Left forelimb (tissue), 1 donor: Measurements from ENCODE around the gene PDE7B.
"Not testable (repeated sequence)": the region's sequence is repeated elsewhere in the genome, so short reads cannot be mapped to it uniquely, and the experiment has no call there.

Source experiments
- DNase-seq: peaks from one replicate; pipeline ENCODE4 v3.0.0-alpha.2; 2018; ENCODE audit warnings: low spot score

The PDE7B gene

DNA sequence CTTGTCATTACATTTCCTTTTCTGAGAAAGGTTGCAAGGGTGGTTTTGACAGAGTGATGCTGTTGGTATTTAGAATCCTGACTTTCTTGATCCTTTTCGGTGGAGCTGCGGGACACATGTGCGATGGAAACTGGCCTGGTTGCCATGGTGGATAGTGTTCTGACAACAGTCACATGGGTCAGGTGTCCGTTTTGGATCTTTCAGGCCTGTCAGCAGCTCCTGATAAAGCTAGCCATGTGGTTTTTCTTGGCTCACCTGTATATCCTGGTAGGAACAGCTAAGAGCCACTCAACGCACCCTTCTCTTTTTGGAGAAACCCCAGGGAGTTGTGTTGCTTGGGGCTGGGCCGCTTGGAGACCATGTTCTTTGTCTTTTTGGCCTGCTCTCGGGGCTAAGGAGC lies 221.2 kb downstream of the PDE7B start:
- no peak for DNase-seq

DNA sequence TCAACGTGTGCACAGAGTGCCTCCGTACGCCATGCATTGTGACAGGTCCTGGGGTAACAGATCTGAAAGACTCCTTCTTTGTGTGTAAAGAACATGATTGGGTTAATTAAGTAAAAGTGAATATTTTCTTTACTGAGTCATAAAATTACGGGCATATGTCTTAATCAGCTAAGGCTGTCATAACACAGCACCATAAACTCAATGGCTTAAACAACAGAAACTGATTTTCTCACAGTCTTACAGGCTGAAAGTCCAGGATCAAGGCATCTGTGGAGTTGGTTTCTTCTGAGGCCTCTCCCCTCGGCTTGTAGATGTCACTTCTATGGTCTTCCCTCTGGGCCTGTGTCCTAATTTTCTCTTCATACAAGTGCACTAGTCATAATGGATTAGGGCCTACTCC lies 221.7 kb downstream of the PDE7B start:
- DNase-seq, result no peak

DNA sequence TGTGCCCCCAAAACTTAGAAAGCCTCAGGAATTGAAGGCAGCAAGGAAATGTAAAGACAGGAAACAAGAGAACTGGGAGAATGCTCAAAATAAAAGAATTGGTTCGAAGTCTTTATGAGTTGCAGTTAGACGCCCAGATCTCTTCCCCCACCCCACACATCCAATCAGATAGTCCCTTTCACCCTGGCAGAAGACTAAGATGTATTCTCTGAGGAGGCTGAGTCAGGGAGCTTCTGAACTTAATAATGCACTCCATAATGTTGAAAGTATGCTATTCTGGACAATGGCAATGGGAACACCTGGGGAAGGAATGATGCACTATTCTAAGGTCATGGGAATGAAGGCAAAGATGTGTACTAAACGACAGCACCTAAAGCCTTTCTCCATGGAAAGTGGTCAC lies 225.0 kb downstream of the PDE7B start:
- DNase-seq, result no peak

DNA sequence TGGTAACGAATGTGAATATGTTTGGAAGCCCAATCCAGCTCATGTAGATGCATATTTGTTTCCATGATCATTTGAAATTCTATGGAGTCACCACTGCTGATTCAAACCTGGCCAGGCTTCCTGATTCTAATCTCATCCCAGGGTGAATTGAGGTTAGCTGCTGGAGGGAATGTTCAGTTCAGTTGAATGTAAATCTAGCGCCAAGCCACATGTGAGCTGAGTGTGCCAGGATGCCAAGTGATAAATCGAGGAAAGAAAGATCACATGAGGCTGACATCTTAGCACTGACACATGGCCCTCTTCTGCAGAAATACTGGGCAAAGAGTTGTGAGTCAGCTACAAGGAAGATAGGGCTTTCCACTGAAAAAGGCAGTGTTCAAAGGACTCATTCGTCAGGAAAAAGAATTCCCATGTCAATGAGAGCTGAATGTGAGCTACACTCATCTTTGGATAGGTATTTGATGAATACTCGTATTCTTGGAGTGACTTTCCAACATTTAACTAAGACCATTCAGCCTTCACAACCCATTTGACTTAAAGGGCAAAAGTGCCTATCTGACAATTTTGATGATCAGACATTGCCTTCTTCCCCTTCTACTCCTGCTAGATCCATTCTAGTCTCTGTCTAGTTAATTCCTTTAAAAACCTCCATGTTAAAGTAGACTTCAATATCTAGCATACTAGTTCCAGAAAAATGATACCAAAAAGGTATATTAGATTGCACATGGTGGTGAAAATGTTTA lies 226.5 kb downstream of the PDE7B start:
- DNase-seq, result no peak

DNA sequence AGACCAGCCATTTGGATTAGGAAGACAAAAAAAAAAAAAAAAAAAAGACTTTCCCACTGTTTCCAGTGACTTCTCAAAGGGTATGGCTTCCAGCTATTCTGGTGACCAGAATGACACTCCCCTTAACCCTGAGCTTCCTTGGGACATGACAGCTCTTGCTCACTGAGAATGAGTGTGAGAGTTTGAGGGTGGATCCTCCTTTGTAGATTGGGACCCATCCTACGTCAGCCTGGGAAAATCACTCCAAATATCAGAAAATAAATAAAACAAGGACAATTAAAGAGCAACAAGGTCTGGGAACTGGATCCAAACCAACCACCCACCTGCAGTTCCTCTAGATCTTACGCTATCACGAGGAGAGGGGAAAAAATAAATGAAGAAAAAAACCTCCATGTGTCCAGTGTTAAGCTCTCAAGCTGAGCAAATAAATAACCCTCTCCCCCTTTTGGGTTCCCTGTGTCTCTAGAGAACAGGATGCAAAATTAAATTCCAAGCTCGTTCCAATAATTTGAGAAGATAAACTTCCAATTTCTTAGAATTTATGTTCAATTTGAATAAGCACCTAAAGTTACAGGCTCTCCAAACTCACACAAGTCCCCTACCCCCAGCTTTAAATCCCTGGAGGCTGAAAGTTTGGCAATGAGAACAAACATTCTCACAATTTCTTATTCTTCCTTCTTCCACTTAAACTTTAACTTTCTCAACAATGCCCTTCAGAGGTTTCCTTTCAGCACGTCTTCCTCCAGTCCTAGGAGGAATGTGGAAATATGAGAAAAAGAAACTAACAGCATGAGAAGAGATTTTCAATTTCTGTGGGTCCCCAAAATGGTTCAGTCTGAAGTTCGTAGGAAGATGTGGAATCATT lies 228.4 kb downstream of the PDE7B start:
- no peak for DNase-seq

DNA sequence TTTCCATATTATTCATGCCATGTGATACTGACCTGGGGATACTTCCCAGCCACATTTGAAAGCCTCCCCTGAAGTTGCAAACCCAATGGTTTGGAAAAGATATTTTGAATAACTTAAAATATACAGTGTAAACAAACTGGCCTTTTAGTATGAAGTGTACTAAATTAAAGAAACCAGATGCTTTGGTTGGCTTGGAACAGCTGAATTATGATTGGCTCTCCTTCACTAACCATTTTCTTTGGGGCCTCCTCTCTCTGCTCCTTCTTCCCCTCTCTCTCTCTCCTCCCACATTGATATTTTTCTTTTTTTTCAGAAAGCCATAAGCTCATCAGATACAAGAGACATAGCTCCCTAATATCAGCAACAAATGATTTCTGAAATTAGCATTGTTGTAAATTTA lies 232.0 kb downstream of the PDE7B start:
- no peak for DNase-seq

DNA sequence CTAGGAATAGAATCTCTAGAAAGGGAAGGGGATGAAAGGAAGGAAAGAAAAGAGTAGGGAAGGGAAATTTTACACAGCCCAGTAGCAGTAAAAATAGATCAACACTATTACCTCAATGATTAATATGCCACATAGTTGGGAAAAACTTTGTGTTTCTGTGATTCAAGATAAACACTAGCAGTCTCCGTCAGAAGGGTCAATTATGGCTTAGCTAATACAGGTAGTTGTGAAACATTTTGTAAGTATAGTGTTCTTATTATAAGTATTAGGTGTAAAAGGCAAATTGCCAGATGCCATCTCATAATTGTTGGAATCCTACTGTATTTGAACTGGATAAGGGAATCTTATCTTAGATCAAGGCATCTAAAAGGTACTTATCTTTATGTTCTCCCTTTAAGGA lies 232.9 kb downstream of the PDE7B start:
- DNase-seq, result no peak

DNA sequence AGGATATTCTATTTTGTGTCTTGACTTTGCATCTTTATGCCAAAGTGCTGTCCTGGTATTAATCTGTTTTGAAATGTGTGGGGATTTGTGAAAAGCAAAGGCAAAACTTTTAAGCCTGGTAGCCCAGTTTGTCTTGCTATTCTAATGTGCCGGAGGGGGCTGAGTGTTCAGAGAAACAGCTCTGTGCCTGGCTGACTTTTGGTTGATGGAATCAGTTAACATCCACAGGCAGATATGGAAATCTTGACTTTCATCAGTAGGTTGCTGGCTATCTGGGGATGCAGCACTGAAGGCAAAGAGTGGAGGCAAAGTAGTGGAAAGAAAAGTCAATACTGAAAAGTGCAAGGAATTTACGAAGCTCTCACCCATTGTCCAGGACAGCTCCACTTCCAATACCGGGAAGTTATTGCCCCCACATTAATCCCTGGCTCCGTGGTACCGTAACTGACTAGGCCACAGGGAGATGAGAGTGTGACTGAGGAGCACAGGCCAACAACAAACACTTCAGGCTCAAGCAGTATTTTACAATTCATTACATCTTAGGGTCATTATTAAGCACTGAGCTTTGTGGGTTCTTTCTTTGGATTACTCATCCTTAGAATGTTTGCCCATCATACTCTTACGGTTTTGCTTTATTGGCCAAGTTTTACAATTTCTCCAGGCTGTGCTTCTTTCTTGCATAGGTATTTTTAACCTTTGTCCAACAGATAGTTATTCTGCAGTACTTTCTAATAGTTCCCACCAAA lies 234.0 kb downstream of the PDE7B start:
- DNase-seq, result no peak

DNA sequence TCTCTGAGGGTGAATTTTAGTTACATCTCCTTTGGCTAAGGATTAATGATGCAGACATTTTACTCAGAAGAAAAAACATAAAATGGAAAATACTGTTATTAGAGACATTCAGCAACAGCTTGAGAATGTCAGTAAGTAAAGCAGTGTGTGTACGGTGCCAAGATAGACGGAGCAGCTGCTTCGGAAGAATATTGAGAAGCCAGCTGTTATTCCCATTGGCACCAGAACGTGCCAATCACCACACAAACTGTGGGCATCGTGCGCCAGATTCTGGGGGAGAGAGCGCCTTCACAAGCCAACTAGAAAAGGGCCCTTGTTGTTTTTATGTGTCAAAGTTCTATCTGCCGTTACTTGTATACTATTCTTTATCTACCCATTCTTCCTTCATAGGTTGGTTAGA lies 235.2 kb downstream of the PDE7B start:
- peak; percentile 69 for DNase-seq

DNA sequence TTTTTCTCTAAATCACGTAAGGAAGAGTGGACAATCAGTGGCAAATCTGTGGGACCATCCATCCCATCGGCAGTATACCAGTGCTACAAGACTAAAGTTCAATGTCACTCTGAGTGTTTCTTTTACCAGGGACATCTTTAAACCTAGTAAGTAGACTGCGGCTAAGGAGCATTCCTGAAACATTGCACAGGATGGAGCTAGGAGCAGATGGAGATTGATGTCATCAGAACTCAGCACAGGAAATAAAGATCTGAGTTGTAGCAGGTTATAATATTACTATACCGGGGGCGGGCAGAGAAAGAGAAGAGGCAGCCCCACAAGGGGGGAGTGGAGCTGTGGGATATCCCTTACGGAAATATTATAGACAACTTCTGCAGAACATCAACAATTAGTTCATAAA lies 236.5 kb downstream of the PDE7B start:
- DNase-seq, result no peak

DNA sequence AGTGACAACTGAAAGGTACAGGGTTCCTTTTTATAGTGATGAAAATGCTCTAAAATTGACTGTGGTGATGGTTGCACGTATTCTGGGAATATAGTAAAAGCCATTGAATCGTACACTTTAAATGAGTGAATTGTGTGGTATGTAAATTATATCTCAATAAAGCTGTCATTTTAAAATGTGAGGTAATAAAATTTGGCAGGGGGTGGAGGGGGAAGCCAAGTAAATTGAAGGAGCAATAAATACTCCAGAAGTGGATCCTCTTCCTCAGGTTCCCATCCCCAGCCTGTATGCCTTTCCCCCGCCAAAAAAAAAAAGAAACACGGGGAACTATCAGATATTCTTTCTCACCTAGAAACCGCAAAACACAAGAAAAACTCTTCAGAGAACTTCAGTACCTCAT lies 237.2 kb downstream of the PDE7B start:
- DNase-seq, result no peak

DNA sequence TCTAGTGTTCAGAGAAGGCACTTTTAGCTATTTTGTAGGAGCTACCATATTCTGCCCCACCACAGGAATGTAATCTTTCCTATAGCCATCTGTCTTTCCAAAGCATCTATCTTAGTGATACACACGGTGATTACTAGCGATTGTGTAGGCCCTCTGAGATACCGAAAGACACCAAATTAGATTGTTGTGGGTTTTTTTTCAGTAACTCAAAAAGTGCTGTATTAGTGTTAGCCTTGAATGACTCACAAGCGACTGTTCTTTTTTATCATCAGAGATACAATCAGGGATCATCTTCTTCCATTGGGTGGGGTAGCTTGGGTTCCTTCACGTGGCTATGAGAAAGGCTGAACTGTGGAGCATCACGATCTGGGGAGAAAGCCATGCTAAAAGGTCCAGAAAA lies 238.4 kb downstream of the PDE7B start:
- no peak for DNase-seq

DNA sequence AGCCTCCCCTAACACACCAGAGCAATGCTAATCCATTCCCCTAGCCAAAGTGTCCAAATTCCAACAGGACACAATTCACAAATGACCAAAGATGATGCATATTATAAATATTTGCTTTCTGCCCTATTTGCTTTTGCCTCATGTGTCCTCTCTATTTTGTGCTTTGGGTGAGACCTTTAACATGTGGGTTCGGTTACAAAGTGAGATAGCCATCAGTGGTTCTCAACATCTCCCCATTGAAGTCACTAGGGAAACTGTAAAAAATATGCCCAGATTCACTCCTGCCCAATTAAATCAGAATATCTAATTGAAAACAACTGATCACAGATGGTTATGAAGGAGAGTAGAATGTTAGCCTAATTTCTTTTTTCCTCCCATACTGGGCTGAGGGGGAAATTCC lies 239.4 kb downstream of the PDE7B start:
- no peak for DNase-seq

DNA sequence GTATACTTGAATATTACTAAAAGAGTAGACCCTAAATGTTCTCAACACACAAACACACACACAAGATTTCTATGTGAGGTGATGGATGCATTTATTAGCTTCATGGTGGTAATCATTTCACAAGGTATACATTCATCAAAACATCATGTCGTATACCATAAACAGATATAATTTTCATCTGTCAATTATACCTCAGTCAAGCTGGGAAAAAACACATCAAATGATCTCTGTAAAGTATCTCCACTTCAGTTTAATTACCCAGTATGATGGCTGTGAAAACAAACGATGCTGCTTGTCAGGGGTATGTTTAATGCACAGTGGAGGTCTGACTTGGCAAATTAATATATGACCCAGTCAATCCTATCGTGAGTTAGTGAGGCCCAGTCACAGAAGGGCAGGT lies 241.4 kb downstream of the PDE7B start:
- no peak for DNase-seq

DNA sequence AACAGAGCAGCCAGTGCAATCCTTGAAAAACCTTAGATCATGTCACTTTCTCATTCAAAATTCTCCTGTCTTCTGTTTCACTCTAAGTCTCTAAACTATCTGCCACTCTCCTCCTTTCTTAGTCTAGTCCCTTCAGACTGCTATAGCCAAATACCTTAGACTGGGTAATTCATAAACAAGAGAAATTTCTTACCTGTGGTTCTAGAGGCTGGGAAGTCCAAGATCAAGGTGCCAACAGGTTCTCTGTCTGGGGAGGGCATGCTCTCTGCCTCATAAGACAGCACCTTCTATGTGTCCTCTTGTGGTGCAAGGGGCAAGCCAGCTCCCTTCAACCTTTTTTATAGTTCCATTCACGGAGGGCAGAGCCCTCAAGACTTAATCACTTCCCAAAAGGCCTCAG lies 242.3 kb downstream of the PDE7B start:
- no peak for DNase-seq

DNA sequence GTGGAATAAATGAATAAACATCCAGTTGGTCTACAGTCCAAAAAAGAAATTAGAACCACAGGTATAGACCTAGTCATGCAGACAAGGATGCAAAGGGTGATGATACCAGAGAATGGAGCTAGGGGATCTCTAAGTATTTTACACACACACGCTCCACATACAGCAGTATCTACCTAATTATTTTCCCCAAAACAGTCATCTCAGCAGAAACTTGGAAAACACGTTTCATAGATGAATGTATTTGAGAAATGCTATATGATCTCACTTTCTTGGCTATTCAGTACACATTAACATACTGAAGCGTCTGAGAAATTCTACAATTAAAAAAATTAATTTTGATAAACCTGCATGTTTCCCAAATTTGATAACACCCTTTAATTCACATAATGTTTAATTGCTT lies 243.3 kb downstream of the PDE7B start:
- no peak for DNase-seq

DNA sequence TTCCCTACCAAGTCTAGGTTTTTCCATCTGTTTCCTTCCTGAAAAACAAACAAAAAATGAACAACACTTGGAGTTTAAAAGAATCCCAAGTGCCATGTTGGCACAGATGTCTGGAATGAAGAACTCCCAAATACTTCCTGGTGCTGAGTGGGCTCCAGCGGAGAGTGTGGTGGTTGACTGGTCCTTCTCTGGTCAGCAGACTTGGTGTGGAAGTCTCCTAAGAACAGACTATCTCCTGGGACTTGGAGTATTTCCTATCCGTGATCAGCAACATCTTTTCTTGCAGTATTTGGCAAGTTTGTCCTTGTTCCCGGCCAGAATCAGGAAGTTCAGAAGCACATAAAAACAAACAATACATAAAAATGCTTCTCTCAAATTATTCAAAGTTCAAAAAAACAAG lies 244.5 kb downstream of the PDE7B start:
- DNase-seq, result no peak

DNA sequence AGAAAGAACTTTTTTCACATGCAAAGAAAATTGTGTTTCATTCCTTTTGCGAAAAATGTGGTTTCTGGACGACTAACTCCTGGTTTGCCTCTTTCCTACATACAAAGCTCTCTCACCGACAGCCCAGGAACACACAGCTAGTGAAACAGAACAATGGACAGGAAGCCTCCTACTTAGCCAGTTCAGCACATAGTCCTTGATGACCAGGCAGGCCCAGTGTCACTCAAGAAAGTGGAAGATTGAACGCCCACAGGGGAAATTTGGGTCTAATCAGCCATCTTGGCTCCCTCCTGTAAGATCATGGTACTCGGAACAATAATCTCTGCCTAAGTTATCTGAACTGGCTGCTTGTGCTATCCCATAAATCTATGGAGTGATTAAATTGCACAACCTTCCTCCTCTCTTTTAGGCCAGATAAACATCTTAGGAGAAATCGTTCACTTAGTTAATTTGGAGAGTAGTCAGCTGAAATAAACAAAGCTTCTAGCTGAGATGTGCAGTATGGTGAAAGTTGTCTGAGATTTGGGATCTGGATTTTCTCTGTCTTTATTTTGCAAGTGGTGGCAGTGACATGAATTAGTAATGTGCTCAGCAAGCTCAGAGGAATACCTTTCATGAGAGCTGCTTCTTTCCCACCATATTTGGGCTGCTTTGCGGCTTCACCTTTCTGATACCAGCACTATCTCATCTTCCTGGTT lies 251.6 kb downstream of the PDE7B start:
- no peak for DNase-seq

DNA sequence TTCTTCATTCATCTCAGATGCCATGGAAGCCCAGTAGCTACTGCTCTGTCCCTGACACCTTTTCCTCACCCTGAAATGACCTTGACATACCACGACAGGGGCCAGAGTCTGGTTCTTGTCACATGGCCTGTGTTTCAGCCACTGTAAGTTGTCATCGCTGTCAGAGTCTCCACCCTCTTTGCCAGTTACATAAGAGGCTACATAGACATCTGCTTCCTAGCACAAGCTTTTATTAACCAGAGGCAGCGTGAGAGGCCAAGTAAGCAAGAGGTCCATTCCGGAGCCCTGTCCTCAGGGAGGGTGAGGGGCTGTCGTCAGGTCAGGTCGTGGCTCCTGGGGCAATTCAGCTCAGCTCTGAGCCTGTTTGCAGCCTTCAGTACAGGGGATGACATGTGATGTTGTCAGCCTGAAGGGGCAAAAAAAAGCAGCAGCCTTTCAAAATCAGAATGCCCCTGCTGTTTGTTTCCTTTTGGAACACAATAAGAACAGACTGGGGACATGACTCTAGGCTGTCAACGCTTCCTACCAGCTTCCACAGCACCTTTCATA lies 252.3 kb downstream of the PDE7B start:
- no peak for DNase-seq

DNA sequence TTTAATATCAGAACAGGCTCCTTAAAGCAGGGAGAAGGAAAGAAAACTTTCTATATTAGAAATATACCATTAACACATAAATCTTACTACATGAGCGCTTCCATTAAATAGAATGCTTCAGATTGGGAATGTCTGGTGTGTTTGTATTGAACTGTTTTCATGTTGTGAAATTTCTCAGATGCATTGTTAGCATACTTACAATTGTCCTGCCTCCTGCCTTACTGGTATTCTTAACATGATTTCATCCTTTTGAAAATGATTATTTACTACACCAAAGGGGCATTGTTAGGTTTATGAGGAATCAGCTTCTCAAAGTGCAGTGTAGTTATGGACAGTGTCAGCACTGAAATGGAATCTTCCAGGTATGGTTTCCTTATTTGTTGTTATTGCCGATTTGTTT lies 253.1 kb downstream of the PDE7B start:
- no peak for DNase-seq

DNA sequence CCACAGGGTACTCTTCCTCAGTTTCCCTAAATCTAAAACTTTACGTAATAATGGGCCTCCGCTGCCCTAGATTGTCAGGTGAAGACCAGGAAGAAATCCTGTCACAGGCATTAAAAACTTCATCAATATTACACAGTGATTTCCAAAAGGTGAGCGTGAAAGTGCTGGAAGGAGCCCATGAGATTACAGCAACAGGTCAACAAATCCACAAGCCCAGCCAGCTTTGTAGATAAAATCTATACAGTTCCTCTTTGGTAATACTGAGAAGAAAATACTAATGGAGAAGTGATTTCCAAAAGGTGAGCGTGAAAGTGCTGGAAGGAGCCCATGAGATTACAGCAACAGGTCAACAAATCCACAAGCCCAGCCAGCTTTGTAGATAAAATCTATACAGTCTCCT lies 254.3 kb downstream of the PDE7B start:
- not testable (repeated sequence) for DNase-seq

DNA sequence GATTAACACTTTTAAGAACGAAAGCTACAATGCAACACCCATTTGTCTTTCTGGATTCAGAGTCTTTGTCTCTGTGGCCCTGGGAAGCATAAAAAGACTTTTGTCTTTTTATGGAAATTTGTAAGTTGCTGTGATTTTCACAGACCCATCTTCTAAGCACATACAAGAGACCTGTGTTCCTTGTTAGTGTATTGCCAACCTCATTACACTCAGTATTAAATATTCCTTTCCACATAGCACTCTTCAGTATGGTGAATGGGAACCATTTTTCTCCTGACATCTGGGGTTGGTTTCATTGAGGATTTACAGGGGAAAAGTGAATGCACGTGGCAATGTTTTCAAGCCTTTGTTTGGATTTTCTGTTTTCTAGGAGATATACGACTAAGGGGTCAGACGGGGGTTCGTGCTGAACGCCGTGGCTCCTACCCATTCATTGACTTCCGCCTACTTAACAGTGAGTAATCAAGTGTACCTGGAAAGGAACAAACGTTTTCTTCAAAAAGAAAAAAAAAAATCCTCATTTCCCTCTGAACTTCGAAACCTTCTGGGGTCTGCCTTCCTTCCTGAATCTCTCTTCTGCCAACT lies 257.0 kb downstream of the PDE7B start:
- no peak for DNase-seq
